ENCODE results near the gene GIMAP8. TPM values are rescaled to one million over a fixed set of nuclear protein-coding genes. Genes with fewer than 3 reads are reported as not detected.

Gene GIMAP8
- total and polyA plus RNA-seq, 12 donors = 13.4 to 39.4 (median 17.9) TPM

GRCh38 chr7:150515248-150516147, 65.1 kb downstream of the GIMAP8 start:
- Histone ChIP-seq H3K4me3 (peak overlapping the region; percentile 32 to 68 (median 56)), H3K36me3 (peaks cover 0 to 11% (median 0%) of the 10 kb centered on the region in 9 donors)
- peak in 6 of 8 donors; percentile 28 to 64 (median 49) for ATAC-seq

GRCh38 chr7:150516956-150517745, 66.7 kb downstream of the GIMAP8 start:
- H3K36me3 ChIP-seq = peaks cover 0 to 27% (median 4%) of the 10 kb centered on the region in 9 donors
- no peaks in the 10 kb centered on the region for H3K27me3 ChIP-seq
- no peak for DNase-seq
- peak overlapping the region; percentile 29 to 68 (median 56) for H3K4me3 ChIP-seq
- WGBS, 2 donors = 68 to 69% methylated on average over 1 of the region's 1 CpG
- peaks cover 0 to 27% (median 6%) of the 10 kb centered on the region in 9 donors for H3K4me1 ChIP-seq
- H3K9me3 ChIP-seq = no peaks in the 10 kb centered on the region
- peak overlapping the region; percentile 27 to 95 (median 80) for H3K27ac ChIP-seq
- TF ChIP-seq CTCF (IDR thresholded peaks at IDR 0.05) = no peak
- no peak for ATAC-seq
- intact Hi-C loops (cut with DNase I) = loop anchor here in 5 of 10 donors (2.0 to 10.0 kb wide), 10 partner anchors 35 to 238 kb away; partner anchors contain the start of genes GIMAP8 (in 5 of the 5), GIMAP4 (in 2 of the 5), GIMAP5 (in 1 of the 5) and GIMAP6 (in 1 of the 5)

More at GRCh38 chr7:150515248-150516147, 65.1 kb downstream of the GIMAP8 start:
- 53 to 65% methylated on average over 11 of the region's 11 CpGs for WGBS, 2 donors
- Histone ChIP-seq H3K9me3 (peaks cover 0 to 4% (median 0%) of the 10 kb centered on the region in 11 donors), H3K4me1 (peaks cover 0 to 28% (median 3%) of the 10 kb centered on the region in 9 donors), H3K27me3 (no peaks in the 10 kb centered on the region), H3K27ac (peak overlapping the region; percentile 60 to 95 (median 80))
- no peak for TF ChIP-seq CTCF (IDR thresholded peaks at IDR 0.05)
- DNase-seq = no peak
- intact Hi-C loops (cut with DNase I) = loop anchor here in 5 of 10 donors (2.0 to 10.0 kb wide), 10 partner anchors 33 to 239 kb away; partner anchors contain the start of genes GIMAP8 (in 5 of the 5), GIMAP4 (in 2 of the 5), GIMAP5 (in 1 of the 5) and GIMAP6 (in 1 of the 5)

- Histone ChIP-seq H3K27me3 (no peaks in the 10 kb centered on the region), H3K36me3 (peaks cover 0 to 27% (median 4%) of the 10 kb centered on the region in 9 donors), H3K27ac (peak overlapping the region; percentile 27 to 95 (median 80)), H3K9me3 (peaks cover 0 to 5% (median 0%) of the 10 kb centered on the region in 11 donors), H3K4me3 (peak overlapping the region in 9 of 10 donors; percentile 23 to 68 (median 57)), H3K4me1 (peaks cover 0 to 10% (median 0%) of the 10 kb centered on the region in 9 donors)
- no peak for ATAC-seq
- DNase-seq = no peak
- WGBS, 2 donors = 51 to 52% methylated on average over 2 of the region's 2 CpGs
- no peak for TF ChIP-seq CTCF (IDR thresholded peaks at IDR 0.05)
- intact Hi-C loops (cut with DNase I) = loop anchor here in 6 of 10 donors (2.0 to 10.0 kb wide), 10 partner anchors 37 to 235 kb away; partner anchors contain the start of genes GIMAP8 (in 4 of the 6), GIMAP4 (in 2 of the 6), GIMAP5 (in 1 of the 6) and GIMAP6 (in 1 of the 6)
These were observed 68.9 kb downstream of the GIMAP8 start for GRCh38 chr7:150519310-150519709.
